C4-2B (cell line): ENCODE measurements around the gene SUSD1.

Experiments used
- H3K27ac ChIP-seq: fragments of 450-650 bp; 2 replicates; pipeline ENCODE4 v1.5.1; 2017
- CTCF ChIP-seq: fragments of 450-650 bp; conservative IDR thresholded peaks from 2 replicates; pipeline ENCODE4 v1.5.1; 2017; ENCODE audit warnings: mild to moderate bottlenecking
- ZFX ChIP-seq: fragments of 450-650 bp; IDR thresholded peaks from 2 replicates; pipeline ENCODE4 v1.6.1; 2017

Gene SUSD1

DNA sequence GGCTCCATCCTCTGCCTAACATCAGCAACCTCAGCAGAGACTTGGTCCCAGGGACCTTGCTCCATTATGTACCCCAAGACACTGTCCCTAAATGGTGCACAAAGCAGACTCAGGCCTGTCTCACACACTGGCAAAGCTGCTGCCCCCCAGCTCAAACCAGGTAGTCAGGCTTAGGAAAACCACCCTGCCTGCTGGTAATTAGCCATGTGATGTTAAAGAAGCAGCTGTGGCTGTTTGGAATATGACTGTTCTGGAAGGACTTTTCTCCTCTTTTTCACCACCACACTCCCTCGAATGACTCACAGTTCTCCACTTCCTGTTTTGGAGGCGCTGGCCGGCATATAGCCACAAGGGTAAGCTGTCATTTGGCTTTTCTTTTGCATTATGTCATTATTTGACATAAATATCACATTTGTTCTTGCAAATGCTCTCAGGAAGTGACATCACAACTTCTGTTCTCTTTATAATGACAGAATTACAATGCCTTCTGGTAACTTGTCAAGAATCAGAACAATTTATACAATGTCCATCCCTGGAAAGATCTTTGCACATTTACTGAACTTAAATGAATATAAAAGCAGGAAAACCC lies 113.9 kb downstream of the SUSD1 start:
- no peak for TF ChIP-seq CTCF
- no peak for TF ChIP-seq ZFX
- H3K27ac ChIP-seq, result no peak overlapping the region

- TF ChIP-seq CTCF (no peak), ZFX (no peak)
- H3K27ac ChIP-seq, result no peak overlapping the region
Observed at GRCh38 chr9:112059966-112060320, 115.2 kb downstream of the SUSD1 start.

- H3K27ac ChIP-seq, result no peak overlapping the region
- TF ChIP-seq CTCF, result no peak
- no peak for TF ChIP-seq ZFX
Observed at GRCh38 chr9:112059145-112059965, 115.7 kb downstream of the SUSD1 start.

- H3K27ac ChIP-seq, result no peak overlapping the region
- TF ChIP-seq ZFX (no peak), CTCF (no peak)
Observed at GRCh38 chr9:112056996-112057395, 118.1 kb downstream of the SUSD1 start.

- no peak overlapping the region for H3K27ac ChIP-seq
- TF ChIP-seq CTCF (no peak), ZFX (no peak)
Observed at GRCh38 chr9:112054916-112055315, 120.2 kb downstream of the SUSD1 start.

DNA sequence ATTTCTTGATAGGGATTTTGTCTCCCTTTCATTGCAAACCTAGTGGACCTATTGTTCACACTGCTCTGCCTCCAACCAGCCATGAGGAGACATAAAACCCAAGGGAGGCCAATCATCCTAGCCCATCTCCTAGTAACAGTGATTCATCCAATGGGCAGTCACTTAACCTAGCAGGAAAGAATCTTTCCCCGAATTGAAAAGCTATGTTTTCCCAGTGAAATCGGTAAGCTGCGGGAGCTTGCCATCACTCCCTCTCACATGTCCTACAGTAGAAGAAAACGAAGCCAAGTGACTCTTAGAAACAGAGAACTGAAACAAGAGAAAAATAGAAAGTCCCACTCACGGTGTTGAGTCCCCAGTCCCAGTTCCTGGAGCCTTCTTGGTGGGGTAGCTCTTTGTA lies 123.3 kb downstream of the SUSD1 start:
- H3K27ac ChIP-seq, result no peak overlapping the region
- TF ChIP-seq ZFX (no peak), CTCF (no peak)

DNA sequence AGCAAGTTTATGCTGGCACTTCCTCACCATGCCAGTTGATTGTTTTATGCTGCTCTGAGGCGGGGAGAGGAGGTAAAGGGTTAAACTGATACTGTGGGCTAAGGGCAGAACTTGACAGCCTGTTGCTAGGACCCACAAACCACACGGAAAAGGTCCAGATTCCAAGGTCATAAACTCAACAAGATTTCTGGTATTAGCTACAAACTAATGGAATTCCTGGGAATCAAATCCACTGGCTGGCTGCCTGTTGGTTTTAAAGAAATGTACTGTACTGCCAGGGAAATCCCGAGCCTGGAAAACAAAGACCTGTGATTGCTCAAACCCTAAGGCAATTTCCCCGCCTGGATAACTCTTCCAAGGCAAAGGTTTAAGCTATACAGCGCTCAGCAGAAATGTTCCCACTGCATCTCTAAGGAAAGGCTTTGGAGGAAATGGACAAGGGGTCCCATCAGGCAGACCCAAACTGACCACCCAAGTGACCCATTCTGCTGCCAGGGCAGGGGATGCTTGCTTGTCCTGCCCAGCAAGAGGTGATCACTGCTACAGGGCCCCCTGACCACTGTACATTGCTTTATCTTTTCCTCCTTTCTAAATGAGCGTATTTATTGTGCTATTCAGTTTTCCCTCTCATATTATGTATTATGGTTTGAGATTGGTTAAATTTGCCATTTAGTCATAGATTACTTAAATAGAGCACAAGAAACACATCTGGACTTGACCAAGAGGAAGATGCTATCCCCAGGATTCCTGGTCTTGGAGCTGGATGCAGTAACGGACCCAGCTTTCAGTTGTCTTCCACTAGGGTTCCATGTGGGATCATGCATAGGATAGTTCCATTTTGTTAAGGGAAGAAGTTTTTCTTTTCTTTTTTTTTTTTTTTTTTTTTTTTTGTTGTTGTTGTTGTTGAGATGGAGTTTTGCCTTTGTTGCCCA lies 124.3 kb downstream of the SUSD1 start:
- TF ChIP-seq ZFX, result no peak
- no peak for TF ChIP-seq CTCF

More for the DNA sequence above, 124.3 kb downstream of the SUSD1 start:
- H3K27ac ChIP-seq, result no peak overlapping the region
